GM19467 (cell line): Measurements from ENCODE around the gene FARP2.
"Not testable (repeated sequence)": the region's sequence is repeated elsewhere in the genome, so short reads cannot be mapped to it uniquely, and the experiment has no call there.

Experiments used
- ATAC-seq: cut with Tn5 transposase; IDR thresholded peaks from one replicate; pipeline ENCODE4 v1.9.1; 2021; ENCODE audit warnings: mild to moderate bottlenecking, moderate library complexity; ENCODE audit not compliant: unreplicated experiment

Gene FARP2

DNA sequence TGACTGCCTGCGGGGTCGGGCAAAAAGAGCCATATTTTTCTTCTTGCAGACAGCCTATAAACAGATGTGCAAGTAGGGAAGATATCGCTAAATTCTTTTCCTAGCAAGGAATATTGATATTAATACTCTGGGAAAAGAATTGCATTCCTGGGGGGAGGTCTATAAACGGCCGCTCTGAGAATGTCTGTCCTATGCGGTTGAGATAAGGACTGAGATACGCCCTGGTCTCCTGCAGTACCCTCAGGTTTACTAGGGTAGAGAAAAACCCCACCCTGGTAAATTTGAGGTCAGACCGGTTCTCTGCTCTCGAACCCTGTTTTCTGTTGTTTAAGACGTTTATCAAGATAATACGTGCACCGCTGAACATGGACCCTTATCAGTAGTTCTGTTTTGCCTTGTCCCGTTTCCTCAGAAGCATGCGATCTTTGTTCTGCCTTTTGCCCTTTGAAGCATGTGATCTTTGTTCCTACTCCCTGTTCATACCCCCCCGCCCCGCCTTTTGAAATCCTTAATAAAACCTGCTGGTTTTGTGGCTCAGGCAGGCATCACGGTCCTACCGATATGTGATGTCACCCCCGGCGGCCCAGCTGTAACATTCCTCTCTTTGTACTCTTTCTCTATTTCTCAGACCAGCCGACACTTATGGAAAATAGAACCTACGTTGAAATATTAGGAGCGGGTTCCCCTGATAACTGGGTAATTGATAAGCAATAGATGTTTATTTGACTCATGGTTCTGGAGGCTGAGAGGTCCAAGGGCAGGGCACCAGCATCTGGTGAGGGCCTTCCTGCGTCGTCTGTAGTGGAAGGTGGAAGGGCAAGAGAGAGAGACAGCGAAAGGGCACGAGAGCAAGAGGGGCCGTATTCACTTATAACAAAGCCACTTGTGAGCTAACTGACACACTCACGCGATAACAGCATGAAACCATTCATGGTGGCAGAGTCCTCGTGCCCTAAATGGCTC is 170.0 kb downstream of the FARP2 start:
- not testable (repeated sequence) for ATAC-seq

DNA sequence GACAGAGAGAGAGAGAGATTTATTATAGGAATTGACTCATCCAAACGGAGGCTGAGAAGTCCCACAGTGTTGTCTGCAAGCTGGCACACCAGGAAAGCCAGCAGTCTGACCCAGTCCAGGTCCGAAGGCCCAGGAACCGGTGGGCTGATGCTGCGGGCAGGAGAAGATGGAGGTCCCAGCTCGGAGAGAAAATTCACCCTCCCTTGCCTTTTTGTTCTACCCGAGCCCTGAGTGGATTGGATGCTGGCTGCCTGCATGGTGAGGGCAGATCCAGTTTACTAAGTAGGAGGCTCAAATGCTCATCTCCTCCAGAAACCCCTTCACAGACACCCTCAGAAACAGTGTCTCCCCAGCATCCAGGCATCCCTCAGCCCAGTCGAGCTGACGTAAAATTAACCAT is 174.5 kb downstream of the FARP2 start:
- no peak for ATAC-seq

DNA sequence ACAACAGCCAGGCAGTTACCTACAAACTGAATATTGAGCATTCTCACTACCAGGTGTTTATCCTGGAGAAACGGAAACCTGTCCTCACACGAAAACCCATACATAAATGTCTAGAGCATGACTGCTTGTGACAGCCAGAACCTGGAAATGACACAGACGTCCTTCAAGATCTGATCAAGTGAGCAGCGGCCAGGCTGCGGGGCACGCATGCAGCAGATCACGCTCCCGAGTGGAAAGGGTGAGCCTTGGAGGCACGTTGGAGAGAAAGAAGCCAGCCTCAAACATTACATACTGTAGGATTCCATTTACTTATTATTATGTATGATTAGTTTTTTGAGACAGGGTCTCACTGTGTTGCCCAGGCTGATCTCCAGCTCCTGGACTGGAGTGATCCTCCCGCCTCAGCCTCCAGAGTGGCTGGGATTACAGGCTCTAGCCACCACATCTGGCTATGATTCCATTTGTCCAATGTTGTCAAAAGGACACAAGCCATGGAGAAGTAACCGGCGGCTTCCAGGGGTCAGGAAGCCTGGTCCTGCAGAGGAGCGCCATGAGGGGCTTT is 175.2 kb downstream of the FARP2 start:
- no peak for ATAC-seq

DNA sequence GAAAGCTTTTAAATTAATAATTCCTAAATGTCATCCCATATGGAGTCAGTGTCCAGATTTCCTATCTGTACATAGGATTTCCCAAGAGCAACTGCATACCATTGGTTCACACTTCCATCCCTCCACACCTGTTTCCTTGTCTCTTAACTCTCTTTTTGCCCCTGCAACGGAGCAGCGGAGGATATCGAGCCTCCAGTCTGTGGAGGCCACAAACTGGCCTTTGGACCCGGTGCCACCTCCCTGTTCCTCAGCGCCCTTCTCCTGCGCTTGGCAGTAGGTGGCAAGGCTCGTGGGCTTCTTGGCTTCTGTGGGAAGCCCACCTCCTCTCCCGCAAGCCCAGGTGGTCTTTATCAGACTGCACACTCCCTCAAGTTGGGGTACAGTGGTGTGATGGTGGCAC is 176.1 kb downstream of the FARP2 start:
- ATAC-seq: no peak

DNA sequence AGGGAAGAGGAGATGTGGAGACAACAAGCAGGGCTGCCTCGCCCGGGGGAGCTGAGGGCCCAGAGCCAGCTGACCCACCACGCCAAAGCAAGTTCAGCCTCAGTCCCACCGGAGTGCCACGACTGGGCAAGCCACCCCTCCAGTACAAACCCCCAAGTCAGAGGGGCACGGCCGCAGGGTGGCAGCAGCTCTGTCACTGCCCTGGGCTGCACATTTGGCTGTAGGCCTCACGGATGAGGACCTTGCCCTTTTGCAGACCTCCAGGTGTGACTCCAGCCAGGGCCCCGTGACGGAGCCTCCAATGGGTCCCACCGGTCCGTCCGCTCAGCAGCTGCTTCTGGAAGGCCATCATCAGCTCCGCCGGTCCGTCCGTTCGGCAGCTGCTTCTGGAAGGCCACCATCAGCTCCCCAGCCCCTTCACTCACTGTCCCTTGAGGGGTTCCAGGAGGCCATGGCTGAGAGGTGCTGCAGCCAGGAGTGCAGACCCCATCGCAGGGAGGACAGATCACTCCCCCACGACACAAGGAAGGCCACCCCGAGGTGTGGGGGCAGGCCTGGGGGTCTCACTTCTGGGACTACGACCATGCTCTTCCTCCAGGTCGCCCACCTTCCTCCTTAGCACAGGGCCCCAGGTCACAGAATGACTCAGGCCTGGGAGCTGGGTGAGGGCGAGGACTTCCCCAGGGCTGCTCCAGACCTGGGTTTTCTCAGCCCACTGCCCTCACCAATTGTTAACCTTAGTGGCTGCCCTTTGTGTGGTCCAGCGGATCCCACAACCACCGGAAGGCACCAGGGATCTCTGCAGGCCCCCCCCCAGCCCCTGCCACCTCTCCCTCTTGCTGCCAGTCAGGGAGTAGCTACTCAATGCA is 176.9 kb downstream of the FARP2 start:
- ATAC-seq: no peak

DNA sequence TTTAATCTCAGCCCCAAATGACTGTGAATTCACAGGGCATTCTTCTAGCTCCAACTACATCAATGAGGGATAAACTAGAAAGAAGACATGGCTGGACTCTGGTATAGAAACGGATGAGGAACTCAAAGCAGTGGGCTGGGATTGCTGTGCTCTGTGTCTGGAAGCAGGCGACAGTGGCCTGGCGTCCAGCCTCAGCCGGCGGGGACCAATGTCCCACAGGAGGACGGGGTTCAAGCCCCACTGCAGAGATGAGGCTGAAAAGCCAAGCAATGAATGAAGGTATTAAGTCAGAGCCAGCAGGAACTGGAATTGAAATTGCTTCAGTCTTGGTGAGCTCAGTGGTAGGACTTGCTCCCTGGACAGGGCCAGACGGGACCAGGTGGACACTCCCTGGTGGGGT is 178.2 kb downstream of the FARP2 start:
- ATAC-seq: no peak

DNA sequence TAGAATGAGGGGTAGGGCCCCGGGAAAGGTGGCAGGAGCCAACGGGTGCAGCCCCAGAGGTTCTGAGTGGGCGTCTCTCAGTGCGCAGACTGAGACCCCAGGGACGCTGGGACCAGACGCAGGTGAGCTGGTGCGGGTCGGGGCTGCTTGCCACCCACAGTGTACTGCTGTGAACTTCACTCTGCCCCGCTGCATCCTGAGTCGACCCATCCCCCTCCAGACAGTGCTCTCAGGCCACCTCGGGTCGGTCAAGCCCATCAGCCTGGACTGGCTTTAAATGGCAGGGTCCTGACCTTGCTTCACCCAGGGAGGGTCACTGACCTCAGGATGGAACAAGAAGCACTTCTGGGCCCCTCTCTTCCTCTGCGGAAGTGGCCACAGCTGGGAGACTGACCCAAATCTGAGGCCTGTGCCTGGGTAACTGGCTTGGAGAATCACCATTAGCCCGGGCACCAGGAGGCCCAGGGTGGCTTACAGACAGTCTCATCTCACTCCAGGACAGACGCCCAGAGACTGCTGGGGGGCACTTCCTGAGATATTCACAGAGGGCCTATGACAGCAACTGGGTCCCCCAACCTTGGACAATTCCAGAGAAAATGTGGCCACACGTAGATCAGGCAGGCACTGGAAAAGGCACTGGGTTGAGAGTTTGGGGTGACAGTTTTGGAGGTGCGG is 178.8 kb downstream of the FARP2 start:
- ATAC-seq: no peak

DNA sequence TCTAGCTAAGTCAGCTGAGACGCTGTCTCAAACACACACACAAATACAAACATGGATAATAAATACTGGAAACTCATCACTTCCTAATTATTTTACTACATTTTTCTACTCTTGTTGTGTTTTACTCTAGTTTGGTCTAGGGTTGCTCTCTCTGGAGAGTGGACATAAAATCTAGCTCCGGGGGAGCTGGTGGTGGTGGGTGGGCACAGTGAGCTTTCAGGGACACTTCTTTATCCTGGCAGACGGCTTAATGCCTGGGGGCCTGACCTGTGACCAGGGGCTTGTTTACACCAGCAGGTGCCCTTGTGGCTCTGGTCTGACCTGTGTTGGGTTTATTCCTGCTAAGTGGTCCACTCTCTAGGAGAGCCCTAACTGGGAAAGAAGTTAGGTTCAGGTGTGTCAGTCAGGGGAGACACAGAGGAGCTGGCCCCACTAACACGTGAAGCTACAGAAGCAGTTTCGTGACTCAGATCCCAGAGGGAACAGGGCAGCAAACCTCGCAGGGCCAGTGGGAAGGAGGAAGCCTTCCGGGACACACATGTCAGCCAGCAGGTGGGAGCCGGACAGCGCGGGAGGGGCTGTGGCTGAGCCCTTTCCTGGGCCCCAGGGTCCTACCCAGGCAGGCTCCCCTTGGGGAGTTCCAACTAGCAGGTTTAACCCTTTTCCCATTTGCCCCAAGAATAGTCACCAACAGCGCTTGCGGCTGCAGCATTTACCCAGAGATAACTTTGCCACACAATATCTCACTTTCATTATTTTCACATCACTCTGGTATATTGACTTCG is 180.0 kb downstream of the FARP2 start:
- ATAC-seq: no peak

DNA sequence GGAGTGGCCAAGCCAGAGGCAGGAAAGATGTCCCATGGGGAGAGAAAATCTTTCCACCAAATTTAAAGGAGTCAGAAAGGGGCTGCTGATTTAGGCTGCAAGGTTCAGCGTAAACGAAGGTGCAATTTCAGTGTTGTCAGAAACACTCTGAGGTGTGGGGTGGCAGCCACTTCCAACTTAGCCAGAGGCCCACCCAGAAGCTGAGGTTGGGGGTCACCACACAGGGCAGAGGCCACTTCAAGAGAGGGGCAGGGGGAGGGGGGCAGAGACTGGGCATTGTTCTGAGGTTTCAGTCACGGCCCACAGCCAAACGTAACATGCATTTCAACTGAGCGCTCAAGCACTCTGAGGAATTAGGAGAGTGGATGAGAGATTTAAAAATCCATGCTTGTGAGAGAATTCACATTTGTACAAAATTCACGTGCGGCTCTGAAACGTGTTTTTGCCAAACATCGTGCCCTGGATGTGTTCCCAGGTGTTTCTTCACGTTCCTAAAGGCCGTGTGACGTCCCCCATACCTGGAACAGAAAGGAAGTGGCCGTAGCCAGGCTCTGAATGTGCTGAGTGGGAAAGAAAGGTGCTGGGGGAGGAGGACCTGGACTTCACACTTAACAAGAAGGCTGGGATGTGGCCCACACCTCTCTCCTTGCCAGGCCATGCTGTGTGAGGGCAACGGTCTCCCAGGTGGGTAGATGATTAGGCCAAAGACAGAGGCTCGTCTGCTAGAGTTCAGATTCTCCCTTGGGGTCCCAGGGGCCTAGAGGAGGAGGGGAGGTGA is 182.9 kb downstream of the FARP2 start:
- ATAC-seq: no peak

DNA sequence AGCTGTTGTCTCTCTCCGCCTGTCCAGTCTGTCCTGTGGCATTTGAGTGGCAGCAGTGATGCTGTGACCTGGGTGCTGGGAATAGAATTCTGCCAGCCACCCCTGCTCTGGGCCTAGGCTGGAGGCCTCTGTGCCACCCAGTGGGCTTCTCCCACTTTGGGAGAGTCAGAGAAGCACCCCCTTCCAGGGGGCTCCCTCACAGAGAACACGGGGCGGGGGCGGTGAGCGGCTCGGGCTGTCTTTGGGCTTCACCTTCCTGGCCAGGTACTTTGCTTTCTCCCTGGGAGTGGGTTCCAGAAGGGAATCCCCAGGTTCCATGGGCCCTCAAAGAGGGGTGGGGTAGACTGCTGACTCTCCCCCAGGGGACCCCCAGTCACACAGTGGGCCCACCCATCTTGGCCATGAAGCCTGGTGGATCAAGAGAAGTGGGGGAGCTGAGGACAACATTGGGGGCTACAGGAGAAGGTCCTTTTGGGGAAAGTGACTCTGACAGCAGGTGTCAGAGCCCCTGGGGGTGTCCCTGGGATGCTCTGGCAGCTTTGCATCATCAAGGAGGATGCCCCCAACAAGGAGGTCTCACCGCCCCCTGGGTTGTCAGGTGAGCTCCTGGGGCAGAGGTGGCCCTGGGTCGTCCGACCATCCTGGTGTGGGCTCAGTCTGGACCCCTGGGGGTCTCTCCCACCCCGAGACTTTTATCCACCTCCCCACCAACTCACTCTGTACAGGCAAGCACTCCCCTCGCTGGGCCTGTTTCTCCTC is 183.7 kb downstream of the FARP2 start:
- ATAC-seq: no peak

DNA sequence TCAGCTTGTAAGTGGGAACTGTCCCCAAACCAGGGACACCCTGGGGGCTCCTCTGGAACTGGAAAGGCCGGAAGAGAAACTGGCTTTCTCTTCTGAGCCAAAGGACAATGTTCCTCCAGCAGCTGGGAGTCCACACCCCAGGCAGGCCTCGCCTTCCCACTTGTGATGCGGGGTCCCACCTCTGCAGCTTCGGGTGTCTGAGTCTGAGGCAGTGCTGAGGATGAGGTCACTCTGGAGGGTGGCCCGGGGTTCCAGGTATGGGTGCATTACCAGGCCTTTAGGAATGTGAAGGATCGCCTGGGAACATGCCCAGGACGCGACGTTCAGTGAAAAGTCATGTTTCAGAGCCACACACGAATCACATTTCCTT is 184.3 kb downstream of the FARP2 start:
- no peak for ATAC-seq

DNA sequence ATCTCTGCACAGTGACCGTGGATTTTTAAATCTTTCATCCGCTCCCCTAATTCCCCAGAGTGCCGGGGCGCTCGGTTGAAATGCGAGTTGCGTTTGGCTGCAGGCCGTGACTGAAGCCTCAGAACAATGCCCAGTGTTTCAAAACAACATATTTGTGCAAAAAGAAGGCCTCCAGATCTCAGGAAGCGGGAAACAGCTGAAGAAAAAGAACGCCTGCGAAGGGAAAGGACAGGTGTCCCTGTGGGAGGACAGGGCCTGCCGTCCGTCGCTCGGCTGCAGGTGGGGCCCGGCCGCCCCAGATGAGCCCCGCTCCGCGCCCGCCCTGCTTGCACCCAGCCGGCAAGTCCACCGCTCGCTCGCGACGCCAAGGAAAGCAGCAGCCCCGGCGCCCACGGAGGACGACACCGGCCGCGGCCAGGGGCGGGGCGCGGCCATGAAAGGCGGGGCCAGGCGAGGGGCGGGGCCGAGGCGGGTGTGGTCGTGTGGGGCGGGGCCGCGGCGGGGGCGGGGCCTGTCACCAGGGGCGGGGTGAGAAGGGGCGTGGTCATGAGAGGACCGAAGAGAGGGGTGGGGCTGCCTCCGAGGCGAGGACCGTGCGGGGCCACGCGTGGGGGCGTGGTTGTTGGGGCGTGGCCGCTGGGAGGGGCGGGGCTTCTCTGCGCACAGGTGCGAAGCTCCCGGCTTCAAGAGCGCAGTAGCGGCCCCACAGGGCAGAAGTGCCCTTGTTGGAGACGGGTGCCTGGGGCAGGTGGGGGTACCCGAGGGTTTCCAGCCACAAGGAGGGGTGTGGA is 184.9 kb downstream of the FARP2 start:
- ATAC-seq: no peak

DNA sequence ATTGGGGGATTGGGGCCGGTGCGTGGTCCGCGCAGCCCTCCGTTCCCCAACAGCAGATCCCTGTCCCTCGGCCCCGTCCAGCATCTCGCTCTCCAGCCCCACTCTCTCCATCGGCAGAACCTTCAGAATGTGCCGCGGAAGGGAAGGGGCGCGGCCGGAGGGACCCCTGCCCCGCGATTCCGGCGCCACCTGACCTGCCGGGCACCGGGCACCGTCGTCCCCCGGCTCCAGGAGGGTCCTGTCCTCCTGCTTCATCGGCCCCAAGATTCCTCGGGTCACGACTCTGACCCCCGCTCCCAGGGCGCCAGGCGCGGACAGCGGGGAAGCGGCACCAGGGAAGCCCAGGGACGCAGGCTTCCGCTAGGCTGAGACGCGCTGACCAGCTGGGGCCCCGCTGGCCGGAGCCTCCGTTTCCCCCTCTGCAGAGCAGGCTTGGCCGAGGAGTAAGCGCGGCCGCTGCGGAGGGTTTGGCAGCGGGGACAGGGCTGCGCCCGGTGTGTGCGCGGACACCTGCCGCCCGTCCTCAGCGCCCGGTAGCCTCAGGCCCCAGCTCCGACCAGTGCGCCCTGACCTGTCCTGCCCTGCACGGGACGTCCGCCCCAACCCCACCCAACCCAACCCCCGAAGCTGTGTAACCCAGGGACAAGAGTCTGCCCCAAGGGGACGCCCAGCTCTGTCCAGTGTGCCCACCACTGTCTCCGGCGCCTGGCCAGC is 185.6 kb downstream of the FARP2 start:
- no peak for ATAC-seq

DNA sequence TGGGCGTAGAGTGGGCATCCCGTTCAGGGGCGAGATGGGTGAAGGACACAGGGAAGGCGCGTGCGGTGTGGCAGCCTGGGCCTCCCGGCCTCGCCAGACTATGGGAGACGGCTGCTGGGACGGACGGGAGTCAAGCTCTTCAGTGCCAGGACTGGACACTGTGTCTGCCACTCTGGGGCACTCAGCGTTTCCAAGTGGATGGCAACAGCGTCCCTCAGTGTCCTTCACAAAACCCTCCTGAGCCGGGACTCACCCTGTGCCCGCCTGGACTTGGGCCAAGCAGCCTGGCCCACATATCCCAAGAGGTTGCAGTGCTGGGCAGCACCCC is 186.2 kb downstream of the FARP2 start:
- ATAC-seq: no peak
